GM18907 (cell line): ENCODE measurements around the gene AMOTL2.
A peak's percentile ranks its signal among the peaks of the same experiment; 100 is the strongest.

Experiments
- ATAC-seq: cut with Tn5 transposase; IDR thresholded peaks from one replicate; pipeline ENCODE4 v1.9.1; 2021; ENCODE audit warnings: mild to moderate bottlenecking, moderate library complexity; ENCODE audit not compliant: unreplicated experiment

The AMOTL2 gene

GRCh38 chr3:134318166-134318565 is 56.1 kb downstream of the AMOTL2 start:
- ATAC-seq: no peak

- ATAC-seq: no peak
Observed at GRCh38 chr3:134317106-134317947, 56.9 kb downstream of the AMOTL2 start.

- no peak for ATAC-seq
Observed at GRCh38 chr3:134315286-134316106, 58.8 kb downstream of the AMOTL2 start.

- ATAC-seq: no peak
Observed at GRCh38 chr3:134314588-134315285, 59.5 kb downstream of the AMOTL2 start.

- no peak for ATAC-seq
Observed at GRCh38 chr3:134313847-134314587, 60.2 kb downstream of the AMOTL2 start.

- no peak for ATAC-seq
Observed at GRCh38 chr3:134312873-134313846, 61.1 kb downstream of the AMOTL2 start.

- ATAC-seq: no peak
Observed at GRCh38 chr3:134312072-134312872, 62.0 kb downstream of the AMOTL2 start.

GRCh38 chr3:134311693-134312071 is 62.6 kb downstream of the AMOTL2 start:
- ATAC-seq: no peak

- no peak for ATAC-seq
Observed at GRCh38 chr3:134311265-134311664, 63.0 kb downstream of the AMOTL2 start.

- ATAC-seq: no peak
Observed at GRCh38 chr3:134309987-134310700, 64.1 kb downstream of the AMOTL2 start.

GRCh38 chr3:134308350-134308891 is 65.8 kb downstream of the AMOTL2 start:
- peak; percentile 74 for ATAC-seq

- no peak for ATAC-seq
Observed at GRCh38 chr3:134307425-134307824, 66.8 kb downstream of the AMOTL2 start.

- no peak for ATAC-seq
Observed at GRCh38 chr3:134306320-134306719, 67.9 kb downstream of the AMOTL2 start.
